HepG2 (cell line): ENCODE data around the gene MSI2. TPM values are rescaled to one million over a fixed set of nuclear protein-coding genes. Genes with fewer than 3 reads are reported as not detected.

Experiments used
- ATAC-seq: fragments of 200-7000 bp; cut with Tn5 transposase; 3 replicates; pipeline ENCODE4 v1.9.1; 2020; ENCODE audit warnings: mild to moderate bottlenecking, moderate library complexity
- BruUV-seq: library from RNA; stranded (reverse); fragments of 400-500 nt; replicated peaks from 2 replicates; lab custom pipeline; 2021; lab: Mats Ljungman, UMichigan
- CTCF ChIA-PET: fragments of 300-600 bp; formaldehyde crosslinking; extraction: SDS; loops from one replicate; lab custom pipeline; 2021; ENCODE audit warnings: low total read pairs, inconsistent platforms, low intra/inter-chr PET ratio; lab: Yijun Ruan, JAX
- POLR2A ChIA-PET: fragments of 350-600 bp; sonication (Branson Sonifier 250); formaldehyde crosslinking; loops from one replicate; lab custom pipeline; 2020; ENCODE audit warnings: antibody characterized with exemption, inconsistent platforms; lab: Yijun Ruan, JAX
- DNase-seq: peaks from one replicate; pipeline ENCODE4 v3.0.0-alpha.2; 2015; ENCODE audit warnings: low spot score
- FAIRE-seq: peaks from 3 replicates; lab custom pipeline; 2011; peaks lifted over from hg19 to GRCh38; lab: Jason Lieb, UNC
- H2AFZ ChIP-seq: one replicate; pipeline ENCODE4 v1.6.1; 2011; ENCODE audit warnings: low read length, inconsistent platforms
- H3K27ac ChIP-seq: fragments of 300-600 bp; 3 replicates; pipeline ENCODE4 v1.8.0; 2011; ENCODE audit warnings: mixed run types, mild to moderate bottlenecking, mixed read lengths, low read length, inconsistent platforms; ENCODE audit not compliant: insufficient read depth; ENCODE audit errors: extremely low read length
- H3K27me3 ChIP-seq, 2 experiments: fragments of 200-600 bp in 1 of 2; 2 replicates in 1 of 2; 3 replicates in 1 of 2; pipeline versions ENCODE4 v1.6.0 to v1.8.0; 2011; ENCODE audit warnings: low read length in 2 of 2, mild to moderate bottlenecking in 2 of 2, moderate library complexity in 2 of 2, inconsistent platforms in 1 of 2; ENCODE audit not compliant: insufficient read depth in 2 of 2, control insufficient read depth in 1 of 2
- H3K36me3 ChIP-seq, 2 experiments: fragments of 200-600 bp in 1 of 2; replicated peaks in 1 of 2; 2 replicates in 1 of 2; 3 replicates in 1 of 2; pipeline versions ENCODE4 v1.5.1 to v1.8.0; 2011; ENCODE audit warnings: low read length in 2 of 2, inconsistent platforms in 1 of 2; ENCODE audit not compliant: insufficient read depth in 2 of 2, control insufficient read depth in 1 of 2
- H3K4me1 ChIP-seq: 2 replicates; pipeline ENCODE4 v1.5.1; 2012; ENCODE audit warnings: low read length, inconsistent platforms; ENCODE audit not compliant: insufficient read depth
- H3K4me2 ChIP-seq: 2 replicates; pipeline ENCODE4 v1.6.0; 2011; ENCODE audit warnings: low read depth, low read length, inconsistent platforms
- H3K4me3 ChIP-seq, 3 experiments: fragments of 200-600 bp in 1 of 3; sonication (generic), shearing (Covaris generic) in 1 of 3; replicated peaks in 1 of 3; 2 replicates each; pipeline ENCODE4 v1.5.1; 2011 to 2016; ENCODE audit warnings: low read length in 3 of 3, inconsistent platforms in 2 of 3, low read depth in 2 of 3, mild to moderate bottlenecking in 2 of 3, control low read depth in 1 of 3, mixed read lengths in 1 of 3; ENCODE audit not compliant: insufficient read depth in 1 of 3
- H3K79me2 ChIP-seq: one replicate; pipeline ENCODE4 v1.6.1; 2011; ENCODE audit warnings: low read length, inconsistent platforms; ENCODE audit not compliant: insufficient read depth
- H3K9ac ChIP-seq: 2 replicates; pipeline ENCODE4 v1.6.0; 2011; ENCODE audit warnings: mild to moderate bottlenecking, low read depth, low read length, inconsistent platforms; ENCODE audit not compliant: insufficient read depth
- H3K9me3 ChIP-seq: 2 replicates; pipeline ENCODE4 v1.5.1; 2012; ENCODE audit warnings: mild to moderate bottlenecking, low read length
- H4K20me1 ChIP-seq: 2 replicates; pipeline ENCODE4 v1.6.0; 2011; ENCODE audit warnings: inconsistent platforms, mild to moderate bottlenecking, low read length, moderate library complexity; ENCODE audit not compliant: insufficient read depth
- CAMTA2 ChIP-seq: sonication (generic); formaldehyde crosslinking; IDR thresholded peaks from 2 replicates; pipeline ENCODE4 v1.4.0; 2020; ENCODE audit warnings: mild to moderate bottlenecking, missing genetic modification reagents, borderline replicate concordance
- GTF3A ChIP-seq: sonication (generic); formaldehyde crosslinking; conservative IDR thresholded peaks from 2 replicates; pipeline ENCODE4 v1.4.0; 2020; ENCODE audit warnings: mild to moderate bottlenecking, missing genetic modification reagents
- LBX2 ChIP-seq: sonication (generic); formaldehyde crosslinking; IDR thresholded peaks from 2 replicates; pipeline ENCODE4 v1.5.0; 2020; ENCODE audit warnings: missing genetic modification reagents, mild to moderate bottlenecking, borderline replicate concordance
- NAIF1 ChIP-seq: sonication (generic); formaldehyde crosslinking; IDR thresholded peaks from 2 replicates; pipeline ENCODE4 v1.5.0; 2020; ENCODE audit warnings: mild to moderate bottlenecking, missing genetic modification reagents, borderline replicate concordance
- PRMT3 ChIP-seq: sonication (generic); formaldehyde crosslinking; IDR thresholded peaks from 2 replicates; pipeline ENCODE4 v1.8.1; 2022; ENCODE audit warnings: low read depth, mild to moderate bottlenecking, moderate library complexity, missing genetic modification reagents, borderline replicate concordance
- SRSF9 ChIP-seq: fragments of 200-400 bp; formaldehyde crosslinking; IDR thresholded peaks from 2 replicates; pipeline ENCODE4 v1.6.1; 2018; ENCODE audit warnings: borderline replicate concordance, mild to moderate bottlenecking, low read depth, low read length; ENCODE audit not compliant: insufficient read depth, poor library complexity, severe bottlenecking
- ZNF335 ChIP-seq: sonication (generic); formaldehyde crosslinking; IDR thresholded peaks from 2 replicates; pipeline ENCODE4 v1.4.0; 2020; ENCODE audit warnings: missing genetic modification reagents
- ZNF432 ChIP-seq: sonication (generic); formaldehyde crosslinking; IDR thresholded peaks from 2 replicates; pipeline ENCODE4 v1.5.0; 2020; ENCODE audit warnings: missing genetic modification reagents, mild to moderate bottlenecking, borderline replicate concordance
- ZNF543 ChIP-seq: sonication (generic); formaldehyde crosslinking; IDR thresholded peaks from 2 replicates; pipeline ENCODE4 v1.4.0; 2020; ENCODE audit warnings: mild to moderate bottlenecking, missing genetic modification reagents
- ZNF572 ChIP-seq: sonication (generic); formaldehyde crosslinking; IDR thresholded peaks from 2 replicates; pipeline ENCODE4 v1.5.1; 2020; ENCODE audit warnings: mild to moderate bottlenecking, missing genetic modification reagents
- WGBS: methylation state at CpG from one replicate; pipeline ENCODE4 v1.1.6; 2017; ENCODE audit warnings: low lambda C conversion rate; 5-methylcytosine and 5-hydroxymethylcytosine counted together
- in situ Hi-C: cut with HindIII; loops from 2 replicates; pipeline ENCODE4 v1.10.0; 2017; ENCODE audit warnings: low pct_unique_long_range_greater_than_20kb; ENCODE audit not compliant: extremely low pct_ligation_motif_present
- intact Hi-C: fragments of 100-400 bp; cut with micrococcal nuclease; formaldehyde crosslinking; loops from one replicate; pipeline ENCODE4 v1.10.0; 2022; ENCODE audit not compliant: unreplicated experiment
- polyA plus RNA-seq, 8 experiments: library from polyadenylated mRNA; depleted of rRNA in 3 of 8; stranded (reverse) in 7 of 8; unstranded in 1 of 8; fragments of >200 nt; fragmentation: Illumina TruSeq in 4 of 8; extraction: Trizol in 4 of 8; gene quantifications; 2 replicates each; pipeline versions ENCODE4 v1.2.1 to v1.2.3, GENCODE V29; 2011 to 2016; ENCODE audit warnings: low read depth in 4 of 8, missing spikeins in 1 of 8, mixed read lengths in 1 of 8; ENCODE audit not compliant: insufficient read depth in 1 of 8
- total RNA-seq, 5 experiments: library from RNA; depleted of rRNA; stranded (reverse); fragments of >200 nt; fragmentation: Illumina TruSeq; extraction: Trizol; gene quantifications; 2 replicates each; pipeline ENCODE4 v1.2.3, GENCODE V29; 2016; ENCODE audit warnings: low read depth in 1 of 5
- TF ChIP-seq, protein P1 (sequence below): sonication (generic); formaldehyde crosslinking; IDR thresholded peaks from 2 replicates; pipeline ENCODE4 v1.5.0; 2020; ENCODE audit warnings: mild to moderate bottlenecking, missing genetic modification reagents
- TF ChIP-seq, protein P2 (sequence below): IDR thresholded peaks from 2 replicates; pipeline ENCODE4 v1.6.1; 2012; ENCODE audit warnings: low read length, improper control_type of control experiment

MSI2 gene
- total and polyA plus RNA-seq, 2 of the 13 experiments (the other 11 are each of a cell fraction or from before 2014, with no cell fraction given), result 77.5 to 78.4 TPM

GRCh38 chr17:57652811-57653210 is 396.5 kb downstream of the MSI2 start:
- FAIRE-seq, result no peak
- POLR2A ChIA-PET, result no interaction called here
- BruUV-seq, result no TSS peak
- no peaks in the 10 kb centered on the region for H3K79me2 ChIP-seq
- no peak overlapping the region for H2AFZ ChIP-seq
- TF ChIP-seq ZNF543 (CRISPR knock-in tag), result no peak
- no peak for TF ChIP-seq ZNF335 (CRISPR knock-in tag)
- TF ChIP-seq NAIF1, result no peak
- TF ChIP-seq, all 625 proteins: peak for 0
- Histone ChIP-seq H3K9ac (no peak overlapping the region), H3K4me2 (no peak overlapping the region), H3K27ac (no peak overlapping the region), H3K9me3 (no peaks in the 10 kb centered on the region), H4K20me1 (no peaks in the 10 kb centered on the region), H3K27me3 (no peaks in the 10 kb centered on the region), H3K36me3 (peaks cover 33 to 67% of the 10 kb centered on the region in 2 experiments), H3K4me1 (no peaks in the 10 kb centered on the region), H3K4me3 (no peak overlapping the region)
- intact Hi-C loops, result no loop called here
- ATAC-seq (no peak), DNase-seq (no peak)
- 98% methylated on average over 4 of the region's 4 CpGs for WGBS
- in situ Hi-C loops, result no loop called here
- CTCF ChIA-PET, result no interaction called here

- no peak overlapping the region for H3K27ac ChIP-seq
- DNase-seq, result no peak
- H3K4me1 ChIP-seq, result no peaks in the 10 kb centered on the region
- 91% methylated on average over 6 of the region's 7 CpGs for WGBS
- H4K20me1 ChIP-seq, result no peaks in the 10 kb centered on the region
- no peak for FAIRE-seq
- no peaks in the 10 kb centered on the region for H3K27me3 ChIP-seq
- H3K4me3 ChIP-seq, result no peak overlapping the region
- no TSS peak for BruUV-seq
- in situ Hi-C loops (no loop called here), intact Hi-C loops (no loop called here)
- POLR2A ChIA-PET, result no interaction called here
- H2AFZ ChIP-seq, result no peak overlapping the region
- no peak overlapping the region for H3K9ac ChIP-seq
- no peaks in the 10 kb centered on the region for H3K9me3 ChIP-seq
- CTCF ChIA-PET, result no interaction called here
- ATAC-seq, result no peak
- H3K79me2 ChIP-seq, result no peaks in the 10 kb centered on the region
- H3K4me2 ChIP-seq, result no peak overlapping the region
- peaks cover 34 to 69% of the 10 kb centered on the region in 2 experiments for H3K36me3 ChIP-seq
- no peak for TF ChIP-seq CAMTA2 (CRISPR knock-in tag)
- no peak for TF ChIP-seq SRSF9
- no peak for TF ChIP-seq PRMT3
- TF ChIP-seq, protein P1, sequence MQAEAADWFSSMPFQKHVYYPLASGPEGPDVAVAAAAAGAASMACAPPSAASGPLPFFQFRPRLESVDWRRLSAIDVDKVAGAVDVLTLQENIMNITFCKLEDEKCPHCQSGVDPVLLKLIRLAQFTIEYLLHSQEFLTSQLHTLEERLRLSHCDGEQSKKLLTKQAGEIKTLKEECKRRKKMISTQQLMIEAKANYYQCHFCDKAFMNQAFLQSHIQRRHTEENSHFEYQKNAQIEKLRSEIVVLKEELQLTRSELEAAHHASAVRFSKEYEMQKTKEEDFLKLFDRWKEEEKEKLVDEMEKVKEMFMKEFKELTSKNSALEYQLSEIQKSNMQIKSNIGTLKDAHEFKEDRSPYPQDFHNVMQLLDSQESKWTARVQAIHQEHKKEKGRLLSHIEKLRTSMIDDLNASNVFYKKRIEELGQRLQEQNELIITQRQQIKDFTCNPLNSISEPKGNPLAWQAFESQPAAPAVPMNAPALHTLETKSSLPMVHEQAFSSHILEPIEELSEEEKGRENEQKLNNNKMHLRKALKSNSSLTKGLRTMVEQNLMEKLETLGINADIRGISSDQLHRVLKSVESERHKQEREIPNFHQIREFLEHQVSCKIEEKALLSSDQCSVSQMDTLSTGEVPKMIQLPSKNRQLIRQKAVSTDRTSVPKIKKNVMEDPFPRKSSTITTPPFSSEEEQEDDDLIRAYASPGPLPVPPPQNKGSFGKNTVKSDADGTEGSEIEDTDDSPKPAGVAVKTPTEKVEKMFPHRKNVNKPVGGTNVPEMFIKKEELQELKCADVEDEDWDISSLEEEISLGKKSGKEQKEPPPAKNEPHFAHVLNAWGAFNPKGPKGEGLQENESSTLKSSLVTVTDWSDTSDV (CRISPR knock-in tag), result no peak
- no peak for TF ChIP-seq ZNF572
- TF ChIP-seq, protein P2, sequence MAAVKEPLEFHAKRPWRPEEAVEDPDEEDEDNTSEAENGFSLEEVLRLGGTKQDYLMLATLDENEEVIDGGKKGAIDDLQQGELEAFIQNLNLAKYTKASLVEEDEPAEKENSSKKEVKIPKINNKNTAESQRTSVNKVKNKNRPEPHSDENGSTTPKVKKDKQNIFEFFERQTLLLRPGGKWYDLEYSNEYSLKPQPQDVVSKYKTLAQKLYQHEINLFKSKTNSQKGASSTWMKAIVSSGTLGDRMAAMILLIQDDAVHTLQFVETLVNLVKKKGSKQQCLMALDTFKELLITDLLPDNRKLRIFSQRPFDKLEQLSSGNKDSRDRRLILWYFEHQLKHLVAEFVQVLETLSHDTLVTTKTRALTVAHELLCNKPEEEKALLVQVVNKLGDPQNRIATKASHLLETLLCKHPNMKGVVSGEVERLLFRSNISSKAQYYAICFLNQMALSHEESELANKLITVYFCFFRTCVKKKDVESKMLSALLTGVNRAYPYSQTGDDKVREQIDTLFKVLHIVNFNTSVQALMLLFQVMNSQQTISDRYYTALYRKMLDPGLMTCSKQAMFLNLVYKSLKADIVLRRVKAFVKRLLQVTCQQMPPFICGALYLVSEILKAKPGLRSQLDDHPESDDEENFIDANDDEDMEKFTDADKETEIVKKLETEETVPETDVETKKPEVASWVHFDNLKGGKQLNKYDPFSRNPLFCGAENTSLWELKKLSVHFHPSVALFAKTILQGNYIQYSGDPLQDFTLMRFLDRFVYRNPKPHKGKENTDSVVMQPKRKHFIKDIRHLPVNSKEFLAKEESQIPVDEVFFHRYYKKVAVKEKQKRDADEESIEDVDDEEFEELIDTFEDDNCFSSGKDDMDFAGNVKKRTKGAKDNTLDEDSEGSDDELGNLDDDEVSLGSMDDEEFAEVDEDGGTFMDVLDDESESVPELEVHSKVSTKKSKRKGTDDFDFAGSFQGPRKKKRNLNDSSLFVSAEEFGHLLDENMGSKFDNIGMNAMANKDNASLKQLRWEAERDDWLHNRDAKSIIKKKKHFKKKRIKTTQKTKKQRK, result no peak
- no peak for TF ChIP-seq GTF3A (CRISPR knock-in tag)
- no peak for TF ChIP-seq LBX2
- no peak for TF ChIP-seq ZNF432
Observed at GRCh38 chr17:57653279-57653678, 397.0 kb downstream of the MSI2 start.
